Progenitor cell of endocrine pancreas (in vitro differentiated cells): ENCODE results near the gene DDX25. TPM values are rescaled to one million over a fixed set of nuclear protein-coding genes. Genes with fewer than 3 reads are reported as not detected.
"Not testable (repeated sequence)": the region's sequence is repeated elsewhere in the genome, so short reads cannot be mapped to it uniquely, and the experiment has no call there.

Experiments used
- DNase-seq: peaks from one replicate; pipeline ENCODE4 v3.0.0; 2021; ENCODE audit warnings: low spot score; ENCODE audit not compliant: unreplicated experiment
- H3K27ac Mint-ChIP-seq: 2 replicates; pipeline ENCODE4 v1.8.0; 2021; ENCODE audit warnings: mild to moderate bottlenecking, moderate library complexity, mixed read lengths
- H3K27me3 Mint-ChIP-seq: 2 replicates; pipeline ENCODE4 v1.8.0; 2021; ENCODE audit warnings: mixed read lengths
- H3K36me3 Mint-ChIP-seq: 2 replicates; pipeline ENCODE4 v1.8.0; 2022; ENCODE audit warnings: mixed read lengths; ENCODE audit not compliant: insufficient read depth
- H3K4me1 Mint-ChIP-seq: 2 replicates; pipeline ENCODE4 v1.8.0; 2021; ENCODE audit warnings: low read depth, mixed read lengths
- H3K4me3 Mint-ChIP-seq: 2 replicates; pipeline ENCODE4 v1.8.0; 2021; ENCODE audit warnings: low read depth, mild to moderate bottlenecking, moderate library complexity, mixed read lengths
- H3K9me3 Mint-ChIP-seq: 2 replicates; pipeline ENCODE4 v1.8.0; 2021; ENCODE audit warnings: low read depth, mixed read lengths
- total RNA-seq: library from RNA; stranded (reverse); gene quantifications from 2 replicates; pipeline ENCODE4 v1.2.1, GENCODE V29; 2021
- TF ChIP-seq, protein P1 (sequence below): fragments of 200-600 bp; sonication (generic); IDR thresholded peaks from one replicate; pipeline ENCODE4 v1.5.0; 2021; ENCODE audit warnings: antibody characterized with exemption, mild to moderate bottlenecking; ENCODE audit not compliant: unreplicated experiment

Gene DDX25
- total RNA-seq, 1 donor from 2014 or later, result 3.8 TPM

- no peak overlapping the region for H3K27ac Mint-ChIP-seq
These were observed 2.4 kb upstream of the DDX25 start for GRCh38 chr11:125901872-125902271.

DNA sequence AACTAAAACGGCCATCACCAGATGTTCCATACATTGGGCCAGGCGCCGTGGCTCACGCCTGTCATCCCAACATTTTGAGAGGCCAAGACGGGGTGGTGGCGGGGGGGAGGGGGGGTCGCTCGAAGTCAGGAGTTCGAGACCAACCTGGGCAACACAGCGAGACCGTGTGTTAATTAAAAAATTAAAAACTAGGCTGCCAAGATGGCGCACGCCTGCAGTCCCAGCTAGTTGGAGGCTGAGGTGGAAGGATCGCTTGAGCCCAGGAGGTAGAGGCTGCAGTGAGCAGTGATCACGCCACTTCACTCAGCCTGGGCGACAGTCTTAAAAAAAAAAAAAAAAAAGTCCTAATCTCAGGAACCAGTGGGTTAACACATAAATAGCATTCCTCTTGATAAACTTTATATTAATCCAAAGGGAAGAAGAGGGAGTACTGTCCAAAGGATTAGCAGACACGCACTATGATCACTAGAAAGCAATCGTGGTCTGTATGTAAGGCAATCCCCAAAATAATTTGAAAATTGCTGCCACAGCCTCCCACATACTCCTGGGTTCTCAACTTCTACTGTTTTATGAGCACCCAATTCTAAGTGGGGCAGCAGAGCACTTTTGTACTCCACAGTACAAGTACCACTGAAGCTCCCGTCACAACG, 1.9 kb upstream of the DDX25 start:
- no peak for DNase-seq
- H3K9me3 Mint-ChIP-seq, result no peaks in the 10 kb centered on the region
- peaks cover 10% of the 10 kb centered on the region for H3K36me3 Mint-ChIP-seq
- TF ChIP-seq, protein P1, sequence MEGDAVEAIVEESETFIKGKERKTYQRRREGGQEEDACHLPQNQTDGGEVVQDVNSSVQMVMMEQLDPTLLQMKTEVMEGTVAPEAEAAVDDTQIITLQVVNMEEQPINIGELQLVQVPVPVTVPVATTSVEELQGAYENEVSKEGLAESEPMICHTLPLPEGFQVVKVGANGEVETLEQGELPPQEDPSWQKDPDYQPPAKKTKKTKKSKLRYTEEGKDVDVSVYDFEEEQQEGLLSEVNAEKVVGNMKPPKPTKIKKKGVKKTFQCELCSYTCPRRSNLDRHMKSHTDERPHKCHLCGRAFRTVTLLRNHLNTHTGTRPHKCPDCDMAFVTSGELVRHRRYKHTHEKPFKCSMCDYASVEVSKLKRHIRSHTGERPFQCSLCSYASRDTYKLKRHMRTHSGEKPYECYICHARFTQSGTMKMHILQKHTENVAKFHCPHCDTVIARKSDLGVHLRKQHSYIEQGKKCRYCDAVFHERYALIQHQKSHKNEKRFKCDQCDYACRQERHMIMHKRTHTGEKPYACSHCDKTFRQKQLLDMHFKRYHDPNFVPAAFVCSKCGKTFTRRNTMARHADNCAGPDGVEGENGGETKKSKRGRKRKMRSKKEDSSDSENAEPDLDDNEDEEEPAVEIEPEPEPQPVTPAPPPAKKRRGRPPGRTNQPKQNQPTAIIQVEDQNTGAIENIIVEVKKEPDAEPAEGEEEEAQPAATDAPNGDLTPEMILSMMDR, result no peak
- peaks cover 13% of the 10 kb centered on the region for H3K4me1 Mint-ChIP-seq
- H3K27ac Mint-ChIP-seq, result peak overlapping the region; percentile 94
- H3K4me3 Mint-ChIP-seq, result peak overlapping the region; percentile 98
- peaks cover 21% of the 10 kb centered on the region for H3K27me3 Mint-ChIP-seq

More at GRCh38 chr11:125901872-125902271, 2.4 kb upstream of the DDX25 start:
- H3K4me1 Mint-ChIP-seq, result peaks cover 13% of the 10 kb centered on the region
- DNase-seq, result no peak
- H3K27me3 Mint-ChIP-seq, result peaks cover 20% of the 10 kb centered on the region
- TF ChIP-seq, protein P1, result no peak
- no peaks in the 10 kb centered on the region for H3K9me3 Mint-ChIP-seq
- H3K4me3 Mint-ChIP-seq, result peak overlapping the region; percentile 71
- peaks cover 10% of the 10 kb centered on the region for H3K36me3 Mint-ChIP-seq

- Mint-ChIP-seq H3K4me1 (peaks cover 13% of the 10 kb centered on the region), H3K27me3 (peaks cover 24% of the 10 kb centered on the region), H3K27ac (peak within 1 kb of the TSS; percentile 94), H3K4me3 (peak within 1 kb of the TSS; percentile 98), H3K9me3 (no peaks in the 10 kb centered on the region), H3K36me3 (peaks cover 10% of the 10 kb centered on the region)
- DNase-seq, result peak; percentile 63
- TF ChIP-seq, protein P1, result no peak
These were observed 1.2 kb upstream of the DDX25 start, which contains the start of gene PUS3 for GRCh38 chr11:125902927-125903710. Gene PUS3 (minus strand): TSS chr11:125903206. CDS start chr11:125896284, 6,922 bp downstream.

GRCh38 chr11:125904678-125905077, 370 bp downstream of the DDX25 start:
- Mint-ChIP-seq H3K4me1 (peaks cover 13% of the 10 kb centered on the region), H3K9me3 (no peaks in the 10 kb centered on the region), H3K36me3 (peaks cover 7% of the 10 kb centered on the region), H3K27me3 (peaks cover 24% of the 10 kb centered on the region), H3K27ac (no peak overlapping the region), H3K4me3 (peak overlapping the region; percentile 67)
- no peak for DNase-seq
- TF ChIP-seq, protein P1, result no peak

GRCh38 chr11:125910226-125910849, 6.0 kb downstream of the DDX25 start:
- no peak overlapping the region for H3K27ac Mint-ChIP-seq
- no peaks in the 10 kb centered on the region for H3K4me1 Mint-ChIP-seq
- no peaks in the 10 kb centered on the region for H3K9me3 Mint-ChIP-seq
- TF ChIP-seq, protein P1, result no peak
- DNase-seq, result no peak
- H3K27me3 Mint-ChIP-seq, result peaks cover 15% of the 10 kb centered on the region
- no peaks in the 10 kb centered on the region for H3K36me3 Mint-ChIP-seq
- no peak overlapping the region for H3K4me3 Mint-ChIP-seq

DNA sequence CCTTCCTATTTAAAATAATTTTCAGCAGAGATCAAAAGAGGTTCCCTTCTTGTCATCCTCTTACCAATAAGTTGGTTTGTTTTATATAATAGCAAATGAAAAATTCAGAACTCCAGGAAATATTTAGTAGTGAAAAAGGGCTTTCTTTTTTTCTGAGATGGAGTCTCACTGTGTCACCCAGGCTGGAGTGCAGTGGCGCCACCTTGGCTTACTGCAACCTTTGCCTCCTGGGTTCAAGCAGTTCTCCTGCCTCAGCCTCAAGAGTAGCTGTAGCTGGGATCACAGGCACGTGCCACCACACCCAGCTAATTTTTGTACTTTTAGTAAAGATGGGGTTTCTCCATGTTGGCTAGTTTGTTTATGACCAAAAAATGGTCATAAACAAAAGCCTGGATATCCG, 10.3 kb downstream of the DDX25 start:
- not testable (repeated sequence) for H3K4me3 Mint-ChIP-seq, H3K9me3 Mint-ChIP-seq, H3K36me3 Mint-ChIP-seq, H3K27ac Mint-ChIP-seq, DNase-seq, H3K4me1 Mint-ChIP-seq
- peaks cover 11% of the 10 kb centered on the region for H3K27me3 Mint-ChIP-seq
